ENCODE data around the gene BEAN1. TPM values are rescaled to one million over a fixed set of nuclear protein-coding genes. Genes with fewer than 3 reads are reported as not detected.
A peak's percentile ranks its signal among the peaks of the same experiment; 100 is the strongest.

Gene BEAN1
- total RNA-seq, 1 experiment from 2014 or later = 0.03 TPM

DNA sequence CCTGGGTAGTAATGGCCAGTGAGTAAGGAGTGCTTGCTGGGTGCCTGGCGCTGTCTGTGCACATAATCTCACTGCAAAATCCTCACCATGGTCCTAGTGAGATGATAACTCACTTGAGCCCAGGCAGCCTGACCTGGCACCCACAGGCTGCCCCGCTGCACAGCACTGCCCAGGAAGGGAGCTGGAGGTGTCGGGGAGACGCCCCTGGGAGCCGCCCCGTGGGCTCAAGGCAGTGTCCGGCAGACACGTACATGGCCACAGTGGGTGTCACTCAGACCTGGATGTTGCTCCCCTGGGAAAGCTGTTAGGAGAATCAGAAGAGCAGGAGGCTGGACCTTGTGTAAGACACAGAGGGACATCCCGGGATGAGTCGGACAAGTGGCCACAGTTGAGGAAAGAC, 44.2 kb downstream of the BEAN1 start:
- DNase-seq = peak; percentile 27
- no peaks in the 10 kb centered on the region; the same call in none of the 2 replicates for H3K27me3 ChIP-seq (ENCODE audit: control insufficient read depth, insufficient read depth, low read length)
- H3K4me3 ChIP-seq (ENCODE audit: insufficient read depth, low read depth, low read length) = no peak overlapping the region
- H3K36me3 ChIP-seq (replicated peaks; ENCODE audit: control insufficient read depth, insufficient read depth, low read length) = no peaks in the 10 kb centered on the region

DNA sequence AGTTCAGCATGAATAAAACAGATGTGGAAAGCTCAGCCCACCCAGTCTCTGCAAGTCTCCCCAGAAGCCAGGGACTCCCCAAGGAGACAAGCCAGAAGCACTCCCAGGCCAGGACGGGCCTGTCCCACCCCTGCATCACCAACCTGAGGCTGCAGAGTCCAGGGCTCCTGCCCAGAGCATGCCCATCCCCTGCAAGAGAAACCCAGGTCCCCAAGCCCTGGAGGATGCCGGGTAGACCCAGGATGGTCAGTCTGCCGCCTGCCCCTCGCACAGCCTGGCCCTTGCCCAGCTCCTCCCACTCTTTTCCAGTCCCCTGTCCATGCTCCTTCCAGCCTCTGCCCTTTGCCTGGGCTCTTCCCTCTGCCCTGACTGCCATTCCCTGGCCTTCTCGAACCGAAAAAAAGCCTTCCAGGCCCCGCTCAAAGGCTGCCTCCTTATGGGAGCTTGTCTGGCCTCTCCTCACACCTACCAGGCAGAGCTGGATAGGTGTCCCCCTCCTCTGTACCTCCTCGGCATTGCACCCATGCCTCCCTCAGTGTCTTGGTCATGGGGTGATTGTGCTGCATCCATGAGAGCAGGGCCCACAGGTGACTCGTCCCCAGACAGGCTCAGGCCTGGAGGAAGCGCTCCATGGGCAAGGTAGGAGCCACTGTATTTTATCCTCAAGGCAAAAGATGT, 44.8 kb downstream of the BEAN1 start:
- DNase-seq = peak; percentile 72
- H3K27me3 ChIP-seq (ENCODE audit: control insufficient read depth, insufficient read depth, low read length) = no peaks in the 10 kb centered on the region; the same call in none of the 2 replicates
- H3K4me3 ChIP-seq (ENCODE audit: insufficient read depth, low read depth, low read length) = no peak overlapping the region
- no peaks in the 10 kb centered on the region for H3K36me3 ChIP-seq (replicated peaks; ENCODE audit: control insufficient read depth, insufficient read depth, low read length)

DNA sequence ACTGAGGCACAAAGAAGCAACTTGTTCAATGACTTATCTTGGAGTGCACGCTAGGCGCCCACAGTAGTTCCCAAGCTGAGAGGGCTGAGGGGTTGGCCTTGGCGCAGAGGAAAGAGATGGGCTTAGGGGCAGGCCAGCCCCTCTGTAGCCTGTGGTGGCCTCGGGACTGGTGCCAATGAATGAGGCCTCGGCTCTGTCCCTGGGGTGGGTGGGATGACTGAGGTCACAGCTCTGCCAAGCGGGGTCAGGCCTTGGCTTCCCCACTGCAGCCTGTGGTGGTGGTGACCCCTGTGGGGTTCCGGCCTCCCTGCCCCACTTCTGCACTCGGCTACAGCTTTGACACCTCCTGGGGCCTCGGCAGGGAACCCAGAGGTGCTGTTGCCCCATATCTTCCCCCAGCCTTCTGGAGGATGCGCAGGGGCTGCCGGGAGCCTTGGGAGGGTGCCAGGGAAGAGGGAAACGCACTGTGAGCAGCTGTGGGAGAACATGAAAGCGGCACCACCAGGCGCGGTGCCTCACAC, 46.0 kb downstream of the BEAN1 start:
- no peaks in the 10 kb centered on the region for H3K36me3 ChIP-seq (replicated peaks; ENCODE audit: control insufficient read depth, insufficient read depth, low read length)
- H3K27me3 ChIP-seq (ENCODE audit: control insufficient read depth, insufficient read depth, low read length) = no peaks in the 10 kb centered on the region; the same call in 1 of the 2 replicates
- DNase-seq = peak; percentile 21
- H3K4me3 ChIP-seq (ENCODE audit: insufficient read depth, low read depth, low read length) = no peak overlapping the region

DNA sequence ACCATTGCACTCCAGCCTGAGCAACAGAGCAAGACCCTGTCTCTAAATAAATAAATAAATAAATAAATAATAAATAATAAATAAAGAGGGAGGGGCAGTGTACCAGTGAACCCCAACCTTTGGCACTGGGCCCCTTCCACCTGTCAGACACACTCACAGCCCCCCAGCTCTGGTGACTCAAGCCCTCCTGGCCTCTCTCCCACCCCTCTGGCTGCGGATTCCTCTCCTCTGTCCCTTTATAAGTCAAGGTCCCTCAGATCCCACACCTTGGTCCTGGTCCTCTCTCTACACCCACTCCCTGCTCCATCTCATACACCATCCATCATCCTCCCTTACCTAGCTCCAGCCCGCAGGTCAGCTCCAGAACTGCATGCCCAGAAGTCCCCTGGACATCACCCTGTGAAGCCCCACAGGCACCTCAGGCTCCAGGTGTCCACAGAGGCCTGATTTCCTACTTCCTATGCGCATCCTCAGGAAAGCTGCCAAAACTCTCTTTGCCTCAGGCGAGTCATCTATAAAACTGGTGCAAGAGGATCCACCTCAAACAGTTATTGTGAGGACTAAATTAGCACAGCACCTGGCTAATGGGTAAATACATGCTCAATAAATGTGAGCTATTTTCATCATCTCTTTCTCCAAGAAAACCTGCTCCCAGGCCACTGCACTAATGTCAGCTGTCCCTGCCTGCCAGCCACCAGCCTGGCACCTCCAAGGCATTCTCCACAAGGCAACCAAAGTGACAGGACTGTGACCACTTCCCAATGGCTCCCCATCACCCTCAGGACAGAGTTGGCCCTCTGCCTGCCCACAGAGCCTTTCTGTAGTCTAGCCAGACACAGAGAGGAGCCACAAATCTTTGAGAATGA, 46.8 kb downstream of the BEAN1 start:
- Histone ChIP-seq H3K36me3 (replicated peaks; ENCODE audit: control insufficient read depth, insufficient read depth, low read length) (no peaks in the 10 kb centered on the region), H3K27me3 (ENCODE audit: control insufficient read depth, insufficient read depth, low read length) (no peaks in the 10 kb centered on the region; the same call in 1 of the 2 replicates), H3K4me3 (ENCODE audit: insufficient read depth, low read depth, low read length) (no peak overlapping the region)
- peak; percentile 47 for DNase-seq

DNA sequence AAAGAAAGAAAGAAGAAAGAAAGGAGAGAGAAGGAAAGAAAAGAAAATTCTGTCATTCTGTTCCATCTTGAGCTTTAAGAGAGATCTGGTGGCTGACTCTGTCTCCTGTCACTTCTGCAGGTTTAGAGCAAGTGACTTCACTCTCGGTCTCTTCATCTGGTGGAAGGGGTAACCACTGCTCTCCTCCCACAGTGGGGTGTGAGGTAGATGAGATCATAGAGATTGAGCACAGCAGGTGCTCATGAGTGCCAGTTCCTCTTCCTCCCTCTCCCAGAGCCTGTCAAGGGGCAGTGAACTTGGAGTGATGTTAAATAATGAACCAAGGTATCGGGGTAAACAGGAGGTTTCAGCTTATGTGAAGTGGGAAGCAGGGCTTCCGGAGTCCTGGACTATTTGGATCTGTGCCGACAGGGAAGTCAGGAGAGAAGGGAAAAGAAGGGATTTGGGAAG, 47.7 kb downstream of the BEAN1 start:
- peak; percentile 37 for DNase-seq
- Histone ChIP-seq H3K27me3 (ENCODE audit: control insufficient read depth, insufficient read depth, low read length) (no peaks in the 10 kb centered on the region; the same call in 1 of the 2 replicates), H3K36me3 (replicated peaks; ENCODE audit: control insufficient read depth, insufficient read depth, low read length) (no peaks in the 10 kb centered on the region), H3K4me3 (ENCODE audit: insufficient read depth, low read depth, low read length) (no peak overlapping the region)

DNA sequence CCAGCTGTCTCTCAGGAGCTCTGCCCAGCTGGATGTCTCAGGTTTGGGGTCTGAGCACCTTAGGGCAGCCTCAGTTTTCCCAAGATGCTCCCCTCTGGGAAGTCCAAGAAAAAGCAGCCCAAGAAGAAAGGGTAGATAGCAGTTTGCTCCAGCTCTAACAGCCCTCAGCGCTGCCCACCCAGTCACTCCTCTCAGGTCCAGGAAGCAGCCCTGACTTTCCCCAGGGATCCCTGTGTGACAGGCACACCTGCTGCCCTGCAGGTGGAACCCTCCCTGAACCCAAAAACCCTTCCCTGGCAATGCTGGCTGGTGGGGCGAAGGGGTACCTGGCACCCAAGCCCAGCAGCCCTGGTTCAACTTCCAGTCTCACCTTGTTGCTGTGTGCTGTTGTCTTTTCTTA, 48.1 kb downstream of the BEAN1 start:
- Histone ChIP-seq H3K27me3 (ENCODE audit: control insufficient read depth, insufficient read depth, low read length) (no peaks in the 10 kb centered on the region; the same call in 1 of the 2 replicates), H3K36me3 (replicated peaks; ENCODE audit: control insufficient read depth, insufficient read depth, low read length) (no peaks in the 10 kb centered on the region), H3K4me3 (ENCODE audit: insufficient read depth, low read depth, low read length) (no peak overlapping the region)
- peak; percentile 31 for DNase-seq

DNA sequence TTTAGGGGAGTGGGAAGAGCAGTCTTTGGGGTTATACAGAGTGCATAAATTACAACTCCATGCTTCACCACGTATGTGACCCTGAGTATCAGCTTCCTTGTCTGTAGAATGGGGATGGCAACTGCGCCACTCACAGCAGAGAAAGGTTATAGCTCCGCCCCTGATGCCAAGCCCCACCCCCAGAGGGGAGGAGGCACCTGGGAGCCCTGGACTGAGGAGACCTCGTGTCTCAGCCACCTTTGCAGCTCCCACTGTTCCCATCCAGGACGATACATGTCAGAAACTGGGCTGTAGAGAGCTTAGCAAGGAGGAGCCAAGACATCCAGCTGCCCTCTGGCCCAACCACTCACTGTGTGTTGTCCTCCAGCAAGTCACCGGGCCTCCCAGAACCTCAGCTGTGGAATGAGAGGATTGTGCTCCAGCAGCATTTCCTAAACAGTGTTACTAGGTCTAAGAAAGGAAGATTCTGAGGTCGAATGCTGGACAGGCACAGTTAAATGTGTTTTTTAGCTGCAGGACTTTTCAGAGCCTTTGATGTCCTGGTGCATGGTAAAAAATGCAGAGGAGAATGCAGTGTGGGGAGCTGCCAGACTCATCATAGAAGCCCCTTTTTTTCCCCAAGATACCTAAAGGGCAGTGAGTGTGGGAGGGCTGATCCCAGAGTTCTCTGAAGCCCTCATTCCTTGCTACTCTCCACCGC, 49.4 kb downstream of the BEAN1 start:
- no peak overlapping the region for H3K4me3 ChIP-seq (ENCODE audit: insufficient read depth, low read depth, low read length)
- peak; percentile 87 for DNase-seq
- H3K36me3 ChIP-seq (replicated peaks; ENCODE audit: control insufficient read depth, insufficient read depth, low read length) = no peaks in the 10 kb centered on the region

DNA sequence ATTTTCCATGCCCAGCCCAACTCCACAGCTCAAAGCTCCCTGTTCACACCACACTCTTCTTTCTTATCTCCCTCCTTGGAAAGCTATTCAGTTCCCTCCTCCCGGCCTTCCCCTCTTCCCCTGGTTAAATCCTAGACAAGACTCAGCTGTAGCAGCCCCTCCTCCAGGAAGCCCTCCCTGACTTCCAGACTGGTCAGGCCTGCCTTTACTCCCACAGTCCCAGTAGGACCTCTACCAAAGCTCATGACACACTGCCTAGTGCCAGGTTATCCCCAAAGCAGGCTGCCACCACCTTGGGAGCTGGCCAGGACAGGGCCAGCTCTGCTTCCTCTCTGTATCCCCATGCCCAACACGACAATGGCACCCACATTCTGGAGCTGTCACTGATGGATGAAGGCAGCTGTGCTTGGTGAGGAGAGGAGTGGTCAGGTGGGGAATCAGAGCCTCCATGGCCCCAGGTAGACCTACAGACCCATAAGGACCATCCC, 50.0 kb downstream of the BEAN1 start:
- H3K4me3 ChIP-seq (ENCODE audit: insufficient read depth, low read depth, low read length) = no peak overlapping the region
- H3K36me3 ChIP-seq (replicated peaks; ENCODE audit: control insufficient read depth, insufficient read depth, low read length) = no peaks in the 10 kb centered on the region
- no peak for DNase-seq
- H3K27me3 ChIP-seq (ENCODE audit: control insufficient read depth, insufficient read depth, low read length) = no peaks in the 10 kb centered on the region

More for the DNA sequence above, 49.4 kb downstream of the BEAN1 start:
- H3K27me3 ChIP-seq (ENCODE audit: control insufficient read depth, insufficient read depth, low read length) = no peaks in the 10 kb centered on the region

DNA sequence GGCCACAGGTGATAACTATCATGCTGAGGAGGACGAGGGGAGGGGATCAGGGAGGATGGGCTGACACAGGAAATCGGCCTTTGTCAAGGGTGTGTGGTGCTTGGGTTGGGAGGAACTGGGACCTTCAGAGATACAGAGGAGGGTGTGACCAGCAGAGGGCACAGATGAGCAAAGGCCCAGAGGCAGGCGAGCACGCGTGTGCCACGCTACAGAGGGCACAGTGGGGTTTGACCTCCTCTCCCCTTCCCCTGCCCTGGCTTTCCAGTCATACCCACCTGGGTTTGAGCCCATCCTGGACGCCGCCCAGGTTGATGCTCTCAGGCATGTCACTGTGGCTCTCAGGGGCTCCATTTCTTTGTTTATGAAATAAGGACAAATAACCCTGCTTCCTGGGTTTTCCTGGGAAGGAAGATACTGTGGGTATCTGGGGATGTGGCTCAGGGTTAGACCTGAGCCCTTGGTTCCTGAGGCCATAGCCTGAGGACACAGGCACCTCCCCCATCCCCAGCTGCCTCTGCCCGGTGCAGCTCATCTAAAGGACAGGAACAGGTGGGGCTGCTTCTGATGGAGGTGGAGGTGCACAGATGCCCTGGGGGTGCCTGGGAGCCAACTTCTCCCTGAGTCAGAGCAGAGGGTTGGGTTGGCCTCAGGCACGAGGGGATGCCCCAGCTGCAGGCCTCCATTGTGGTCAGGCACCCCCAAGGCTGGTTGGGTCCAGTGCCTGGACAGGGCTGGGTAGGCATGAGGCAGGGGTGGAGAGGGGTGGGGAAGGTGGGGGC, 51.8 kb downstream of the BEAN1 start:
- DNase-seq = peak; percentile 90
- Histone ChIP-seq H3K4me3 (ENCODE audit: insufficient read depth, low read depth, low read length) (no peak overlapping the region), H3K36me3 (replicated peaks; ENCODE audit: control insufficient read depth, insufficient read depth, low read length) (no peaks in the 10 kb centered on the region), H3K27me3 (ENCODE audit: control insufficient read depth, insufficient read depth, low read length) (no peaks in the 10 kb centered on the region)

DNA sequence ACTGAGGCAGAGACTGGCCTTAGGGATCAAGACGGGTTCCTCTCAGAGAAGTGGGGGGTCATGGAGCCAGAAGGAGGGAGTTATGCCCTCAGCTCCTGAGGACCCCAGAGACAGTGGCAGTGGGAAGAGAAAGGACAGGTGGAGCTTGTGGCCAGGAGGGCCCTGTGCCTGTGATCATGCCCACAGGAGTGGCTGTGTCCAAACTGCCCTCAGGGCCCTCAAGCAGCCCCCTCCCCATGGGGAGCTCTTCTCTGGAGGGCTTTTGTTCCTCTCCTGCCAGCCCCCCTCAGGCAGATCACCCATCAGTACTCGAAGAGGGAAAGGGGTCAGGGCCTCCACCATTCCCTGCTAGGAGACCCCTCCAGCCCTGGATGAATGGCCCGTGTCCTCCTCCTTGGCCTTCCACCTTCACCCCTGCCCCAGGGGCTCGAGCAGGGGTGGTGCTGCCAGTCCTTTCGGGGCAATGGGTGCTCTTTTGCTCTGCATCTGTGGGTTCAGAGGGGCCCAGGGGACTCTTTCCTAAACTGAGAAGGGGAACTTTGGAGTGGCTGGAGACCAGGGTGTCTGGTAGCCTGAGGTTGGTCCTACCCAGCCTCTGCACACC, 52.7 kb downstream of the BEAN1 start:
- Histone ChIP-seq H3K36me3 (replicated peaks; ENCODE audit: control insufficient read depth, insufficient read depth, low read length) (no peaks in the 10 kb centered on the region), H3K27me3 (ENCODE audit: control insufficient read depth, insufficient read depth, low read length) (no peaks in the 10 kb centered on the region), H3K4me3 (ENCODE audit: insufficient read depth, low read depth, low read length) (no peak overlapping the region)
- DNase-seq = peak; percentile 20

DNA sequence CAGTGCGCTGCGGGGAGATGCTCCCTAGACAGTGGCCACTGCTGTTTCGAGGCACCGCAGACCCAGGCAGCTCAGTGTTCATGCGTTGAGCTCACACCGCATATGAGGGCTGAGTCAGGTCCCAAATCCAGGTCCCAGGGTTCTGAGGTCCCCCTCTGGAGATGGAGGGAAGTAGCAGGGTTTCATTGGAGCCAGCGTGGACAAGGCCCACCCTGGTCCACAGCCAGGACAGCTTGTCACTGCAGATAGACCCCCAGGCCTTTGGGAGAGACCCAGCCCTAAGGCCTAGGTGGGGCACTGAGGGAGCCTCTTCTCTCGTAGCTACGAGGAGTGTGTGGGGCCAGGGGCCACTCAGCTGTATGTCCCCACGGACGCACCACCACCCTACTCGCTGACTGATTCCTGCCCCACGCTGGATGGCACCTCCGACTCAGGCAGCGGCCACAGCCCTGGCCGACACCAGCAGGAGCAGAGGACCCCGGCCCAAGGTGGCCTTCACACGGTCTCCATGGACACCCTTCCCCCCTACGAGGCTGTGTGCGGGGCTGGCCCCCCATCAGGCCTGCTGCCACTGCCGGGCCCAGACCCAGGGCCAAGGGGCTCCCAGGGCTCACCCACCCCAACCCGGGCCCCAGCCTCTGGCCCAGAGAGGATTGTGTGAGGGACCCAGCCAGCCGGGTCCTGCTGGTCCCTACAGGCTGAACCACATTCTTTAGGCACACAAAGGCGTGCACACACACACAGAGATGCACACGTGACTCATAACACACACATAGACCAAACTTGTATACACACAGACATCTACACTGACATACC, 53.4 kb downstream of the BEAN1 start:
- Histone ChIP-seq H3K4me3 (ENCODE audit: insufficient read depth, low read depth, low read length) (no peak overlapping the region), H3K27me3 (ENCODE audit: control insufficient read depth, insufficient read depth, low read length) (no peaks in the 10 kb centered on the region), H3K36me3 (replicated peaks; ENCODE audit: control insufficient read depth, insufficient read depth, low read length) (no peaks in the 10 kb centered on the region)
- DNase-seq = no peak

DNA sequence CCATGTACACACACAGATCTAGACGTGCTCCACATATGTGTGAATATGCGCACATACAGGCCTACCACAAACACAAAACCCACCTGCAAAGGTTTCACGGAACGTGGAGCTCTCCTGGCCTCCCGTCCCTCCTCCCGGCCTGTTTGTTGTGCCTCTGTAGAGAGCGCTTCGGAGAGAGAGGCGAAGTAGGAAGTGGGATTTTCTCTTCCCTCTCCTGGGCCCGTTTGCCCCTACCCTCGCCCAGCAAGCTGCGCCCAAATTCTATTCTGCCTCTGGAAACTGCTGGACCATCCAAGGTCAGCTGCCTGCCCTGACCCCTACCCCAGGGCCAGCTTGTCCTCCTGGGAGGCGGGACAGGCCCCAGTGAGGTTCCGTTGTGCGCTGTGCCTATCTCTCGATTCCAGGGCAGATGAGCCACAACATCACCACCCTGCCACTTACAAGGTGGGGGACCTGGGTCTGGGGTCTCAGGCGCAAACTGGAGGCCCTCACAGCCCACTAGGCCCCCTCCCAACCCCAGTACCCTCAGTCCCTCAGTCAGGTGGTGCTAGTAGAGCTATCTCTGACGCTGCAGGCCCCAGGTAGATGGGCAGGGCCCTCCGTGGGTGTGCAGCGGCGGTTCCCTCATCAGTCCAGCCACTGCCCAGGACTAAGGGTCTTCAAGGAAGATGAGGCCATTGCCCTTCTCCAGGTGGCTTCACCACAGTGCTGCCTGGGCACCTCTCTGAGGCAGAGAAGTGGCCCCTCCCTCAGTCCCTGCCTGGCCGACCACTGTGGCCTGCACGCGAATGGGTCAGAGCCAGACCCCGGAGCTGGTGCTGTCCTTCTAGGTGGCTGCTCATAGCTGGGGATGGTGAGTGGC, 54.2 kb downstream of the BEAN1 start:
- Histone ChIP-seq H3K4me3 (ENCODE audit: insufficient read depth, low read depth, low read length) (no peak overlapping the region), H3K36me3 (replicated peaks; ENCODE audit: control insufficient read depth, insufficient read depth, low read length) (no peaks in the 10 kb centered on the region), H3K27me3 (ENCODE audit: control insufficient read depth, insufficient read depth, low read length) (no peaks in the 10 kb centered on the region)
- DNase-seq = no peak

Measured in H7 (cell line).